Stimulated activated naive CD4-positive, alpha-beta T cell treated with Interleukin-2 at 50 U/mL for 16 hours (primary cell): ENCODE measurements around the gene SATB2.

Source experiments
- DNase-seq: peaks from one replicate; lab custom pipeline; 2025; lab: John Stamatoyannopoulos, UW

Gene SATB2

DNA sequence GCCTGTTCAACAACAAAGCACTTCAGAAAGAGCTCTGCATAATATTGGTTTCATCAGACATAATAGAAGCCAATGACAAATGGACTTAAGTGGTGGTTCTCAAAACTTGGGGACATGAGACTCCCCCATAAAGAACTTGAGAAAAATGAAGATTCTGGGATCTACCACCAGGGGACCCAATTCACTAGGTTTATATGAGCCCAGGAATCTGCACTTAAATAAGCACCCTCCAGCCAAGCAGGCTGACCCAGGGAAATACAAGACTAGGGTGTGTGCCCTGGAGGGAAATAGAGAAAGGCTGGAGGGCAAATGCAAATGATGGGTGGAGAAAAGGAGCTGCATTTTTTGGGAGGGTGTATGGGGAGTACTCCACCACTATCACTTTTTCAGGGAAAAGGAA, 52.5 kb downstream of the SATB2 start:
- no peak for DNase-seq

DNA sequence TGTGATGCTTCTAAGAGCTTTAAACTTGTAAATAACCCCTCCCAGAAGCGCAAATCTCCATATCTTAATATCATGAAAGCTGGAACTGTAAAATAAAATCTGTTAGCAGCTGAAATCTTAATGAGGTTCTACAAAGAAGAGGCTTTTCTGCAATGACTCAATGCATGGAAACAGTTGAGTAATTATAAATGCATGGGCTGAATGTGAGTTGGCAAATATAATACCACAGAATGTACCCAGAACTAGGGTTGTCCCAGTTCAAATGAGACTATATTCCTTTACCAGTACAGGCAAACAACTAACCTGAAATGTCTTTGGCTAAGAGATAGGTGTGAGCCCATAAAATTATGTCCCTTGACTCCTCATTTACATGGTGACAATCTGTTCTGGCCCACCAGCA, 52.9 kb downstream of the SATB2 start:
- no peak for DNase-seq

DNA sequence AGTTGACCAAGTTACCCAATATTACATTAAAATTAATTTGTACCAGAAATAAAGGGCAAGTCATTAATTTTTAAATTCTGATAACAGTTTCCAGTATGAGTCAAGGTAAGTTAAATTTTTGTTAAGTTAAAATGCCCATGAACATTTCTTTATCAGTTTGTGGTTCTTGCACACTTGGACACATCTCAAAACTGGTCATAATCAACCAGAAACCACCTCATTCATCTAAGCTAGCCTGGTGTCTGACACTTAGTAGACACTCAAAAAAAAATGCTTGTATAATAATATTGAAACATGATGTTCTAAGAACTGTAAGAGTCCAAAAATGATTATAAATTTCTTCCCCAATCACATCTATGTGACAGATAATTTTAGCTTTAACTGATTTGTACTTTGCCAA, 62.4 kb downstream of the SATB2 start:
- DNase-seq: no peak

DNA sequence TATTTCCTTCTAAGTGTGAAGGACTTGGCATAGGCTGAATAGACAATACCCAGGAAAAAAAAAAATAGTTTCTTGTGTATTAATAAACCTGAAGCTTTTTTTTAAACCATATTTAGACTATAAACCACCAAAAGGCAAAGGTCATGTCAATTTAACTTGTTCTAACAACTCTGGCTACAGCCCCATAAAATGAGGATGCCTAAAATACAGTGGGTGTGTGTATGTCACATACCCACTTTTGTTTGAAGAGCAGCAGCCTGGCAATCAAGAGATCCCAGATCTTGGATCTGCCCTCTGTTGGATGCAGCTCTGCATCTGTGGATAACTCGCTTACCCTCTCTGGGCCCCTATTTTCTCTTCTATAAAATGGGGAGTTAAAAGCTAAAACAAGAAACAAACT, 65.4 kb downstream of the SATB2 start:
- no peak for DNase-seq

DNA sequence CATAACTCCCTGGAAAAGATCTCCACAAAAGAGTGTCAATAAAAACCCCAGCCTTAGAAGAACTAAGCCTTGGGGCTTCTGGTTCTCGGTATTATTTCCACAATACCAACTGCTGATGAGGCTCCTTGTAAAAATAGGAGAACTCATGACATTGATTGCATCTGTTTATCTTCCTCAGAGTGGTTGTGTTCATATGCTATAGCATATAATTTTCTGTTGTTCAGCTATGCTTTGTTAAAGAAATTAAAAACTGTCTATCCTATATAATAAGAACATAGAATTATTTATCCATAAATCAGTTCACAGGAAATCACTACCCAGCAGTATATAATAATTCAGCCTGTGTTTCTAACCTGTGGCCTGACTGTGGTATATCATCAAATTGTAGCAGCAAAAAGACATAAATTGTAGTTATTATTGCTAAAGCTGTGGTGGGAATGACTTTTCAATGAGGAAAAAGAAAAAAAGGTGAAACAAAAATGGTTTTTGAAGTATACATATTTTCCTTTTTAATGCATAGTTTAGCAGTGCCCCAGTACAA, 68.9 kb downstream of the SATB2 start:
- no peak for DNase-seq

DNA sequence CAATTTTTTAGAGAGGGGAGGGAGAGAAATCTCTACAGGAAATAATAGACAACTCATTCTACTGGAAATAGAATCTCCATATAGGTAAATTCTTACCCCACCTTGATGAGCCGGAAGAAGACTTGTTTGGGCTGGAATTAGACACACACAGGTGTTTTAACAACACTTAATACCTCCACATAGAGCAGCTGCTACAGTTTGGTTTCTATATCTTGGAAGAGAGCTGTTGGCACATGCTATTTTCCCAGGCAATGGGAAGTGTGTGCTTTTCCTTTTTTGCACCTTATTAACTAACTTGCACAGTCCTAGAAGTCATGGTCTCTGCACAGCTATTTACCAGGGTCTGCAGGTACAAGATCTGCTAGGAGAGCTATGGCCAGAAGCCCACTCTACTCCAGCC, 73.7 kb downstream of the SATB2 start:
- DNase-seq: no peak

DNA sequence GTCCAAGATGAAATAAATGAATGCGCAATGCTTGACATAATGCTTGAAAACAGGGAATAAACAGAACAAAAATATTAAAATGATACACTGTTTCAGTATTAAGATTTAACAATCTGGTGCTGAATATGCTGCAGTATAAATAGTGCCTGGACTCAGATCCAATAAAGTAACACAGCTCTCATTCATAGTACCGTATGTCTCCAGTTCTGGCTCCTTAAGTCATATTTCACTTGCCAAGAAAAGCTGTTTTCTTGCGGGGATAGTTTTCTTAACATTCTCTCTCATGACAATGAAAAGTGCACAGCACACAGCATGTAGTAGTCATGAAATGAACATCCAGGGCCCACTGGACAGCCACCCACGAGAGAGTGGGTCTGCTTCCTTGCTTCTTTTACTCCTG, 74.7 kb downstream of the SATB2 start:
- DNase-seq: no peak

DNA sequence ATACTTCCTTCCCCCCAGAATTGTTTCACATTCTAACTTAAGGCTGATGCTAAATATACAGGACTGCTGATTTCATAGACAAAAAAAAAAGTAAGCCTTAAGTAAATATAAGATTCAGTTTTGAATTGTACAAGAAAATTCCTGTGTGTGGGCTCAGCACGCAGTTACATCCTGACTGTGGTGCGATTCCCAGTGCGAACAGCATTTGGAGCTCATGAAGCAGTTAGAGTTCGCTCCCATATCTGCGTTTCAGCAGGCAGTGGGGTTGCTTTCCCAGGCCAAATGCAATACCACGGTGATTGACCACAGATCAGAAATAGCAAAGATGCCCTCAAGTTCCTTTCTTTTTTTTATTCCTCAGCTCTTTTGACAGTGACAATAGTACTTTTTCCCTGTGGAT, 75.6 kb downstream of the SATB2 start:
- no peak for DNase-seq

DNA sequence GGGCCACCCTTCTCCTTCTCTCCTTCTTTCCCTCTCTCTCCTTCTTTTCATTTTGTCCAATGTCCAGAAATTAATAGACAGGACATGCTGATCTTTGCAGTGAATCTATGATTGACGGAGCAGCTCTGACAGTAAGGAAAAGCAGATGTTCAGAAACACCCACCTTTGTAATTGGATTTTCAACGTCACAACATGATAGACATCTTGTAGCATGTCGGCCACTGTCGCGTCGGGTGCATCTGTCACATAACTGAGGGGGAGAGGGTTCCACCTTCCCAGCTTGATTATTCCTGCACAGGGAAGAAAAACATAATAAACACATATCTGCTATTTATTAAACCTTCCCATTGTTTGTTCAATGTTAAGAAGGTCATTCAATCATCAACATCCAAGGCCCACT, 76.2 kb downstream of the SATB2 start:
- no peak for DNase-seq

DNA sequence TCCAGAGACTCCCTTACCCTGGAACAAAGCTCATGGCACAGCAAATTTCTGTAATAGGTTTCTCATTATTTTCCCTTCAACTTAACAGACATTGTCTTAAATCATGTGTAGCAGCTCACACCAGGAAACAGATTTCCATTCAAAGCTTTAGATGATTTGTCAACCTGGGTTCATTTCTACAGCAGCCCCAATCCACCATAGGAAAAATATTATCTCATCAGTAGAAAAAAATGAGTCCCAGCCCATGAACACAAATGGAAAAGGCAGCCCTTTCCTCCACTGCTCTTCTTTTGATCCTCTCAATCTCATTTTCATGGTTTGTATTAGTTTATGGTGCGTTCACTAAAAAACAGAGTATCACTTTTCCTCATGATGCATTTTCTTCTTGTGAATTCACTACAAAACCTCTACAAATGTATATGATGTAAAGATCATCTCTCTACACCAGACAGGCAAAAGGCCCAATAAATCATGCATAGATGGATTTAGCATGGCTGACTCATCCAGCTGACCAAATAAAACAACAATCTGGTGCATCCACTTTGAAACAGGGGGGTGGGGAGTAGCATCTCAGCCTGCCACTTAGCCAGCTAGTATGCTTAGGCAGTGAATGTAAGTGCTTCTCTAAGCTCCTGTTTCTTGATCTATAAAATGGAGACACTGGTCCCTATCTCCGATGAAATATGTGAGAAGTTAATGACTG, 78.6 kb downstream of the SATB2 start:
- no peak for DNase-seq

DNA sequence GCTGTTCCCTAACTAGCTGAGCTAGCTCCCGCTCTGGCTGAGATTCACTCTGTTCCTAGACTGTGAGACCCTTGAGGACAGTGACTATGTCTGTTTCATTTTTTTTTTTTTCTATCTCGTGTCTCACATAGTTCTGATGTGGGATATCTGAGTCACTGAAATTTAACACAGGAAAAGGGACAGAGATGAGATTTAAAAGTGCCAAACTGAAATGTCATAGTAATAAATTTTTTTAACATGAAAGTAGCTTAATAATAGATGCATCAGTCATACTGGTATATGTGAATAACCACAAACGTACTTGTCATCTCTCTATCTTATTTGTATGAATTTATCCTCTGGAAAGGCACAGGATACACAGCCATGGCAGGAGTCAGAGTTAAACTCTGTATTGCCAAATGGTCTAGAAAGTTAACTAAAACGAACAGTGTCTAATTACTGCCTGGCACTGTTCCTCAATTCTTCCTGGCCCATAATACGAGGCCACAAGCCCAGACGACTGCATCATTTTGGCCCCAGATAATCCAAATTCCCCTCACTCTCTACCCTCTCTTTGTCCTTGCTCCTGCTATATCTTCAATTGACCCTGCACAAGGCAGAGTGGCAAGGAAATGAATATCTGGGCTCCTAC, 87.5 kb downstream of the SATB2 start:
- no peak for DNase-seq

DNA sequence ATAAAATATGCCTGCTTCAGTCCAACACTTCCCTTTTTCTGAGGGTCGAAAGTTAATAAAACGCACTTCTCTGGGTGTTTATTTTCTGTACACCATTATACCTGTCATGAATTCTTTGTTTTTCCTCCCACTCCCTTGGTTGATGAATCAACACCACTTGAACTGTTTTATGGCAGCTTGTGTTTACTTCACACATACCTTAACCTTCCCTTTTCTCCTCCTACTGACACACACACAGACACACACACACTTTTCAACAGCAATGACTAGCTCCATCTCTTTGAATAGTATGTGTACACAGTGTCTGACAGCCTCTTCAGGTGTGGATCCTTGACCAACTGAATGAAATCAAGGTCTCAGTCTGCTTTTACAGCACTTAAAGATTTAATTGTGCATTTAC, 91.3 kb downstream of the SATB2 start:
- no peak for DNase-seq

DNA sequence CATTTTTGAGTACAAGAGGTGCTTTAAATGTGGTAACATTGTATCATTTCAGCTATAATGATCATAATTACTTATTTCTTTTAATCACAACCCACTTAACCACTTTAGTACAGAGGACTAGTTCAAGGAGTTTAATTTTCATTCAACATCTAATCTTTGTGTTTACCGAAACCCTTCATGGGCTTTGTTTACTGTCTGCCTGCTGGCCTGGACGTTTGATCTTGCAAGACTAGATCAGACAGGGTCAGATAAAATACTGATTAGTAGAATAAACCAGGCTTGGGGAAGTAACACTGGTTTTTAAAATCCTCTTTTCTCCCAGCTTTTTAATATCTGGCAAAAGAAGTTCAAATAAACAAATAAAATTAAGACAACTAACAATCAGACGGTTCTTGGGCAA, 93.6 kb downstream of the SATB2 start:
- no peak for DNase-seq

DNA sequence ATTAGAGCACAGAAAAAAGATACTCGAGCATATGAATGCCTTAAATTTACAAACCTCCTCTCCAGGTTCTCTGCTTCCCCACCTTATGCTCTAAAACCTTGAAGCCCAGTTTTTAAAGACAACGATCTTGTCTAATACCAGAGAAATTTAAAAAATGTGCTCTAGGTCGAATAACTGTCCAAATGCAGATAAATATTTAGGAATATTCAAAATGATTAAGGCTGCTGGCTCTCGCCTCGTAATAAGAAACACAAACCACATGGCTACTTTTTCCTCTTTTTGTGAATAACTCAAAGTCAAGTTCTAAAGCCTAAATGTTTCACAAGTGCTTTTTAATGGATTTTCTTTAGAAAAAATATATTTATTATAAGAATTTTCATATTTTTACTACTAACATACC, 101.3 kb downstream of the SATB2 start:
- DNase-seq: no peak

DNA sequence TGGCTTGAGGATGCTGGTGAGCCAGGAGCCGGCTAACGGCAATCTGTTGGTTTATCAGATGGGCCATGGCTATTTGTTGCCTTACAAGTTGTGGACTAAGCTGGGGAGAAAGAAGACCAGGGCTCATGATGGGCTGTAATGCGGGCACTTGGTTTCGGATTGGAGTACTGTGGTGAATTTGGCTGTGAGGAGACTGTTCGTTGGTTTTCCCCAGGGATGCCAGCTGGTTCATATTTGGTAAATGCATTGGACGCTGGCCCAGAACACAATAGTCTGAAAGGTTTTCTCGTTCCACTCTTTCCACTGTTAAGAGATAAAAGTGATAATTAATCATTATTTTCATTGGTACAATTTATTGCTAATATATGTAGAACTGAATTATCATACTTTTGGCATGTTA, 108.9 kb downstream of the SATB2 start:
- no peak for DNase-seq

DNA sequence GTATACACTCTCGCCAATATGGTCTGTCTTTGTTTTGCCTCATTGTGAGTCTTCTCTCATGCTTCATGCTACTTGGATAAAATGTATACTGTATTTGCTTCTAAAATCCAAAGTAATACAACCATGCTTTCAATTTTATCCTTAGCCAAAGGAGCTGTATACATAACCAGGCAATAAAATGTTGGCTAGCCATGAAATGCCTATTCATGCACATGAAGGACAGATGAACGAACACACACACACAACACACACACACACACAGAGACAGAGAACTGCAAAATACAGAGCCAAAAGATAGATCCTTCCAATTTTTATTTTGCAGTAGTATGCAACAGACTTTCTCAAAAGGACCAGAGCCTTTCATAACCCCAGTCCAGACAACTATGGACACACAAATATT, 113.7 kb downstream of the SATB2 start:
- DNase-seq: no peak

DNA sequence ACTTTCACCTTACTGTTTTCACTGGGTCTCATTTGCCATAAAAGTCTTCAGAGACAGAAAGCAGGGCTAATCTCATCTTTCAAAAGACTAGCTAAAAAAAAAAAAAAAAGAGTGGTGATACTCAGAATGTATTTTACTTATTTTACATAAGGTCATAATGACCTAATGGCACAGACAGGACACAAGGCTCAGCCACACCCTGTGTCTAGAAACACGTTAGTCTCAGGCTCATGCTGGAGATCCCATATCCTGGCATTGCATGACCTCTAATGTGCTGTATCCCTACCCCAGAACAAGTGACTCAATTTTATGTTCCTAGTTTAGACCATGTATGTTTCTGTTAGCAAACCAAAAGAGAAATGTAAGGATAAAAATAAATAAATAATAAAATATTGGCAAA, 115.4 kb downstream of the SATB2 start:
- no peak for DNase-seq

DNA sequence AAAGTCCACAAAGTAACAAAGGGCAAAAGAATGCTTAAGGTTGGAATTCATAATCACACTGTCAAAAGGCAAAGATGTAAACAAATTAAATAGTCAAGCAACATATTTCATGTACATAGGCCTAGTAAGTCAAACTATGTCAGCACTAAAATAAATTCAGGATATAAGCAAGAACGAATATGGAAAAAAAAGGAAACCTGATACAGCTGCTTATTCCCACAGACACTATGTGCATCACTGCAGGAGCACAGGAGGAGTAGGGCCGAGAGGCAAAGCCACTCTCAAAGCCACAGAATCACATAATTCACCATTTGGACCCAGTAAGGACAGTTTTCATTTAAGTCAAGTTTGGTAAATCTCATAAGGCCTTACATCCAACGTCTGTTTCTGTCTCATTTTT, 116.6 kb downstream of the SATB2 start:
- DNase-seq: no peak

DNA sequence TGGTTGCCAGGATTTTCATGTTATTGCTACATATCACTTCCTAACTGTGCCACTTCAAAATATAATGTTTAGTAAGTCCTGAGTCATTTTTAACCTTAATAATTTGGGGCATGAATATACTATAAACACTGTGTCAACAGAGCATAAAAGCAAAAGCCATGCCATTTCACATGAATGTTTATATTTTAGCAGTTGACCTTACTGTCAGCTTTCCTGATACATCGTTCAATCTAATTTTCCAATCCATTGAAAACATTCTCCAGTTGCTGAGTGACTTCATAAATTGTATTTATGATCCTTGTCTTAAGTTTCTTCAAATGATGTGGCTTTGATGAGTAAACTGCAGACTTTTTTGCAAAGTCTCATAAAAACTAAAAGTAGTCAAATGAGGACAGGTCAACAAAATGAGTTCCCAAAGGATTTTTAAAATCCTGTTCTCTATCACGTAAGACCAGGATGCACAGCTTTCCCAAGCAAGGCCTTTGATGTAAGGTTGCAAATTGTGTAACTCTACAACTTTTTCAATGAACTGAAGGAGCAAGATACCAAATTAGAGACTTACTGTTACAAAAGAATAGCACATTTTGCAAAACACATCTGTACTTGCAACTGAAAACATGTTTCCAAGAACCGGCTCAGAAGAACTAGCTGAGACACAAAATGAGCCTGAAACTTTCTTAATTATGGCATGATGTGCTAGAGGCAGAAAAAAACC, 117.7 kb downstream of the SATB2 start:
- DNase-seq: no peak

DNA sequence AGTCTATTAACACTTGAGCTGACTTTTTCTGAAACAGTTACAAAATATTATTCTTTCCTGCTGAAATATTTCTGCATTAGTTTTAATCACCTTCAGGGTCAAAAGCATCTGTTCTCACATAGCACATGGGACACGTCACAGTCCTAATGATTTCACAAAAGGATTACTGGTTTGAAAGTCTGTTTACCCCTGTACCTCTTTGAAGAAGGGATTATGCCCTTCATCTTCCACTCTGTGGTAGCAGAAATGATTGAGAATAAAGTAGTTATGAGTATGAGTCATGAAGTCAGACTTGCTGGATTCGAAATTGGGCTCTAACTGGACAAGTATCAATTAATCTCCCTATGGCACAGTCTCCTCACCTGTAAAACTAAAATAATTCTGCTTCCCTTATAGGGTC, 121.2 kb downstream of the SATB2 start:
- no peak for DNase-seq

DNA sequence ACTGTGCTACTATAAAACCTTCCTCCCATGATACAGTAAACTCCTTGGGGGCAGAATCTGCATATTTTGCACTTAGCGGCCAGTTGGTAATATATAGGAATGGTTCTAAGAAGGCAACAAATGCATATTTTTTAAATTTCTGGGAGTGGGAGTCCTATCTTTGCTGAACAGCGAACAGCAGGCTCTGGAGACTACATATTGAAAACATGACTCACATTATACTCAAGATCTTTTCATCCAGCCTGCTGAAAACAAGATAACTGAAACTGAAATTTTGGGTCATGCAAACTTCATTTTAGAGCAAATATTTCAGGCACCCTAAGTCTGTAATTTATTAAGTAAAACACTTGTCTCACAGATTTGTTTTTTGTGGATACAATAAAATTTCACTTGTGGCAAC, 122.2 kb downstream of the SATB2 start:
- no peak for DNase-seq

DNA sequence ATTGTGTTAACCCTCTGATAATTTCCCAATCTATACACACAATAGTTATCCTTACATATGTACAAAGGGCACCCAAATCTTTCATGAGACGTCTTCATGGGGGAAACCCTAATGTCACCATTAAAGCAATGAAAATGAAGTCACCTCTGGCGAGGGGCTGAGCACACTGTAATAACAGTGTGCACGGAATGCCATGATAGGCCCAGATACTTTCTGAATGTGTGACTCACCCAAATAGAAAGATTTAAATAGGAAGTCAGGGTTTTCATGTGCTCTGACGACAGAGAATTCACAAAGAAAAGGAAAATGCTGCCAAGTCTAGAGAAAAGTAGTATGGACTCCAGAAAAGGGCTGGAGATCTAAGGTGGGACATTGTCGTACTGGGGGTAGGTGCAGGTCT, 128.3 kb downstream of the SATB2 start:
- no peak for DNase-seq

DNA sequence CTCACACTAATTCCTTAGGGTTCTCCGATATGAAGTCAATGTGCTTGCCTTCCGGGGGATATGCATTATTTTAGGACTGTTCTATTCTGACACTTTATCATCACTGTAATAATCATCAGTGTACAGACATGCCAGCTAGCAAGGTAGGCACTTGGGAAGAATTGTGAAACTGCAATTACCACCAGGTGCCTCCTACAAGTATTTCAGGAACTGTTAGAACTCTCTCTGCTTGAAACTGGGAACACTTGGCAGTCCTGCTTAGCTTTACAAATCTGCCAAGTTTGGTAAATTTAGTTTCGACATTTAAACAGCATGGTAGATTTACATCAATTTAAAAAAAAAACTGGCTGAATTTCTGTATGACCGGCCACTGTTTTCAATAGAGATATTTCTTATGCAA, 128.7 kb downstream of the SATB2 start:
- DNase-seq: no peak
